HG03565 (cell line): Measurements from ENCODE around the gene LYSMD1.
"Not testable (repeated sequence)": the region's sequence is repeated elsewhere in the genome, so short reads cannot be mapped to it uniquely, and the experiment has no call there.

Source experiments
- ATAC-seq: cut with Tn5 transposase; IDR thresholded peaks from one replicate; pipeline ENCODE4 v1.9.1; 2021; ENCODE audit warnings: mild to moderate bottlenecking, moderate library complexity; ENCODE audit not compliant: unreplicated experiment

LYSMD1 gene

GRCh38 chr1:151165738-151166504 is at the start of gene LYSMD1, which contains the start of gene SCNM1:
Gene LYSMD1, minus strand, starts transcription at chr1:151165902. Its CDS starts 644 bp downstream, at chr1:151165258.
Gene SCNM1, plus strand, starts transcription at chr1:151166144. Its CDS starts 9 bp downstream, at chr1:151166153.
- ATAC-seq: peak; percentile 90

- no peak for ATAC-seq
These were observed 47.9 kb upstream of the LYSMD1 start for GRCh38 chr1:151213560-151213959.

- no peak for ATAC-seq
These were observed 46.4 kb upstream of the LYSMD1 start for GRCh38 chr1:151211972-151212705.

- ATAC-seq: no peak
These were observed 45.1 kb upstream of the LYSMD1 start for GRCh38 chr1:151210830-151211229.

- not testable (repeated sequence) for ATAC-seq
These were observed 39.8 kb upstream of the LYSMD1 start for GRCh38 chr1:151205381-151205965.

GRCh38 chr1:151199873-151200581 is 34.3 kb upstream of the LYSMD1 start:
- ATAC-seq: no peak

GRCh38 chr1:151198254-151199127 is 32.8 kb upstream of the LYSMD1 start, which contains the start of gene PIP5K1A:
Gene PIP5K1A, plus strand, starts transcription at chr1:151198552. Its CDS starts 445 bp downstream, at chr1:151198997.
- ATAC-seq: peak; percentile 75

GRCh38 chr1:151197863-151198253 is 32.2 kb upstream of the LYSMD1 start:
- ATAC-seq: no peak

- ATAC-seq: no peak
These were observed 30.6 kb upstream of the LYSMD1 start for GRCh38 chr1:151196292-151196800.

GRCh38 chr1:151194894-151195594 is 29.3 kb upstream of the LYSMD1 start:
- not testable (repeated sequence) for ATAC-seq

GRCh38 chr1:151193856-151194255 is 28.2 kb upstream of the LYSMD1 start:
- ATAC-seq: no peak

- ATAC-seq: no peak
These were observed 27.6 kb upstream of the LYSMD1 start for GRCh38 chr1:151193304-151193703.

- no peak for ATAC-seq
These were observed 26.3 kb upstream of the LYSMD1 start for GRCh38 chr1:151192047-151192446.

GRCh38 chr1:151189637-151190445 is 24.1 kb upstream of the LYSMD1 start, which contains the start of gene VPS72:
Gene VPS72, minus strand, starts transcription at chr1:151190197. Its CDS starts 76 bp downstream, at chr1:151190121.
- ATAC-seq: peak; percentile 80

GRCh38 chr1:151188667-151189066 is 23.0 kb upstream of the LYSMD1 start:
- not testable (repeated sequence) for ATAC-seq

- no peak for ATAC-seq
These were observed 21.5 kb upstream of the LYSMD1 start for GRCh38 chr1:151187205-151187604.

- no peak for ATAC-seq
These were observed 18.5 kb upstream of the LYSMD1 start for GRCh38 chr1:151184211-151184610.

- ATAC-seq: no peak
These were observed 10.9 kb upstream of the LYSMD1 start for GRCh38 chr1:151176514-151177045.
